Panc1 (cell line): ENCODE measurements around the gene PSIP1.

Experiments
- POLR2AphosphoS5 ChIP-seq: IDR thresholded peaks from 2 replicates; pipeline ENCODE4 v1.6.1; 2012; ENCODE audit warnings: mild to moderate bottlenecking, low read depth, low read length, moderate library complexity
- TF ChIP-seq, protein P1 (sequence below): fragments of 450-650 bp; IDR thresholded peaks from 2 replicates; pipeline ENCODE4 v1.5.1; 2017; ENCODE audit warnings: mild to moderate bottlenecking

DNA sequence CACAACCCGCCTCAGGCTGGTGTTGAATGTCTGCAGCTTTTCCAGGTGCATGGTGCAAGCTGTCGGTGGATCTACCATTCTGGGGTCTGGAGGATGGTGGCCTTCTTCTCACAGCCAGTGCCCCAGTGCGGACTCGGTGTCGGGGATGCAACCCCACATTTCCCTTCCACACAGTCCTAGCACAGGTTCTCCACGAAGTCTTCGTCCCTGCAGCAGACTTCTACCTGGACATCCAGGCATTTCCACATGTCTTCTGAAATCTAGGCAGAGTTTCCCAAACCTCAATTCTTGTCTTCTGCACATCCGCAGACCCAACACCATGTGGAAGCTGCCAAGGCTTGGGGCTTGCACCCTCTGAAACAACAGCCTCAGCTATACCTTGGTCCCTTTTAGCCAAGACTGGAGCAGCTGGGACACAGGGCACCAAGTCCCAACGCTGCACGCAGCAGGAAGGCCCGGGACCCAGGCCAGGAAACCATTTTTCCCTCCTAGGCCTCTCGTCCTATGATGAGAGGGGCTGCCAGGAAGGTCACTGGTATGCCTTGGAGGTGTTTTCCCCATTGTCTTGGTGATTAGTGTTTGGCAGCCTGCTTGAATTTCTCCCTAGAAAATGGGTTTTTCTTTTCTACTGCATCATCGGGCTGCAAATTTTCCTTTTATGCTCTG is 18.2 kb downstream of the PSIP1 start:
- TF ChIP-seq, protein P1, sequence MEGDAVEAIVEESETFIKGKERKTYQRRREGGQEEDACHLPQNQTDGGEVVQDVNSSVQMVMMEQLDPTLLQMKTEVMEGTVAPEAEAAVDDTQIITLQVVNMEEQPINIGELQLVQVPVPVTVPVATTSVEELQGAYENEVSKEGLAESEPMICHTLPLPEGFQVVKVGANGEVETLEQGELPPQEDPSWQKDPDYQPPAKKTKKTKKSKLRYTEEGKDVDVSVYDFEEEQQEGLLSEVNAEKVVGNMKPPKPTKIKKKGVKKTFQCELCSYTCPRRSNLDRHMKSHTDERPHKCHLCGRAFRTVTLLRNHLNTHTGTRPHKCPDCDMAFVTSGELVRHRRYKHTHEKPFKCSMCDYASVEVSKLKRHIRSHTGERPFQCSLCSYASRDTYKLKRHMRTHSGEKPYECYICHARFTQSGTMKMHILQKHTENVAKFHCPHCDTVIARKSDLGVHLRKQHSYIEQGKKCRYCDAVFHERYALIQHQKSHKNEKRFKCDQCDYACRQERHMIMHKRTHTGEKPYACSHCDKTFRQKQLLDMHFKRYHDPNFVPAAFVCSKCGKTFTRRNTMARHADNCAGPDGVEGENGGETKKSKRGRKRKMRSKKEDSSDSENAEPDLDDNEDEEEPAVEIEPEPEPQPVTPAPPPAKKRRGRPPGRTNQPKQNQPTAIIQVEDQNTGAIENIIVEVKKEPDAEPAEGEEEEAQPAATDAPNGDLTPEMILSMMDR = no peak
- TF ChIP-seq POLR2AphosphoS5 = no peak
